Measurements from ENCODE around the gene ETS1. TPM values are rescaled to one million over a fixed set of nuclear protein-coding genes. Genes with fewer than 3 reads are reported as not detected.

ETS1 gene
- total and polyA plus RNA-seq, 2 experiments from 2014 or later = 25.6 to 52.6 TPM

GRCh38 chr11:128603752-128604414 lies 16.5 kb upstream of the ETS1 start (continued):
- TF ChIP-seq ZNF462 (CRISPR knock-in tag; IDR thresholded peaks at IDR 0.05) = no peak

- Histone ChIP-seq H3K4me2 (no peak overlapping the region), H3F3A (replicated peaks; ENCODE audit: low read depth) (no peaks in the 10 kb centered on the region), H2AFZ (peak overlapping the region; percentile 45; the same call in 1 of the 2 replicates), H3K36me3 (ENCODE audit: insufficient read depth) (no peaks in the 10 kb centered on the region), H3K79me2 (replicated peaks; ENCODE audit: insufficient read depth) (no peaks in the 10 kb centered on the region), H3K4me3 (no peak overlapping the region), H3K27ac (ENCODE audit: low read depth) (no peak overlapping the region), H3K27me3 (ENCODE audit: insufficient read depth) (no peaks in the 10 kb centered on the region), H3K4me1 (ENCODE audit: insufficient read depth) (peaks cover 21% of the 10 kb centered on the region), H3K9me2 (ENCODE audit: insufficient read depth) (no peaks in the 10 kb centered on the region; the same call in 1 of the 2 replicates), H4K20me1 (replicated peaks; ENCODE audit: insufficient read depth) (no peaks in the 10 kb centered on the region)
- Mint-ChIP-seq H3K9me3 (no peaks in the 10 kb centered on the region), H3K27ac (no peak overlapping the region), H3K27me3 (ENCODE audit: insufficient read depth, low read depth, poor library complexity) (no peaks in the 10 kb centered on the region), H3K4me3 (no peak overlapping the region), H3K36me3 (ENCODE audit: low read depth) (no peaks in the 10 kb centered on the region), H3K4me1 (peaks cover 28% of the 10 kb centered on the region)
- no peak for TF ChIP-seq ZNF331 (CRISPR knock-in tag; IDR thresholded peaks at IDR 0.05; ENCODE audit: low read depth)
- no peak for TF ChIP-seq NANOG (IDR thresholded peaks at IDR 0.05; ENCODE audit: borderline replicate concordance)
- TF ChIP-seq EZH2 (IDR thresholded peaks at IDR 0.05; ENCODE audit: low read depth, unreplicated experiment) = no peak
- TF ChIP-seq ETS1 (IDR thresholded peaks at IDR 0.05) = no peak
- no peak for TF ChIP-seq POLR2AphosphoS5 (IDR thresholded peaks at IDR 0.05; ENCODE audit: low read depth)
- no peak for TF ChIP-seq CTCF (conservative IDR thresholded peaks at IDR 0.05; ENCODE audit: low read depth in 2 of 2)
- no peak for TF ChIP-seq JUNB (IDR thresholded peaks at IDR 0.05; ENCODE audit: unreplicated experiment)
- no peak for TF ChIP-seq EZH2phosphoT487 (IDR thresholded peaks at IDR 0.05; ENCODE audit: unreplicated experiment)
- DNase-seq (ENCODE audit: low spot score) (no peak), ATAC-seq (no peak)
These were observed 15.8 kb upstream of the ETS1 start for GRCh38 chr11:128603003-128603696.
